Astrocyte (in vitro differentiated cells and primary cell): ENCODE results near the gene RETREG2.

Experiments used
- EZH2 ChIP-seq: IDR thresholded peaks from 2 replicates; pipeline ENCODE4 v1.6.1; 2012; ENCODE audit warnings: mild to moderate bottlenecking, low read length, inconsistent platforms; ENCODE audit not compliant: insufficient read depth
- TF ChIP-seq, protein P1 (sequence below): IDR thresholded peaks from 2 replicates; pipeline ENCODE4 v1.5.1; 2011; ENCODE audit warnings: low read depth, mild to moderate bottlenecking, inconsistent platforms, low read length, moderate library complexity; ENCODE audit not compliant: insufficient read depth

DNA sequence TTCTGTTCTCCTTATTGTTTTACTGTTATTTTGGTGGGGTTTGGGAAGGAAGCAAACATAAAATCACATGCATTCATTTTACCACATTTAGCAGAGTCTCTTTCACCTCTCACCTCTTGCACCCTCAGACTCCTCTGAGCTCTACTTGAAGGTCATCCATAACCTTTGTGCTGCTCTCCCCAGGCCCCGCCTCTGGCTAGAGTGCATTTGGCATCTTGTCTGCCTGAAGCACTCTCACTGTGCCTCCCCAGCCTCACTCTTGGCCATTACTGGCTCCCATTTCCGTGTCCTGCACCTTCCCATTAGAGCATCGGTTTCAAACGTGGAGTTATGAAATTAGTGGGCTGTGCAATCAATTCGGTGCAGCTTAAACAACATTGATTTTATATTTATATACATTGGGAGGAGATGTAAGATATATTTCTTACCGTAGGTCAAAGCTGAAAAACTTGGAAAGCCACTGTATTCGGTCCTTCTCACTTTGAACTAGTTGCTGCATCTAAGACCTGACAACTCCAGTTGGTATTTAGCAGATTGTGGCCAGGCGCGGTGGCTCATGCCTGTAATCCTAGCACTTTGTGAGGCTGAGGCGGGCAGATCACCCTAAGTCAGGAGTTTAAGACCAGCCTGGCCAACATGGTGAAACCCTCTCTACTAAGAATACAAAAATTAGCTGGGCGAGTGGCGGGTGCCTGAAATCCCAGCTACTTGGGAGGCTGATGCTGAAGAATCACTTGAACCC lies 21.6 kb downstream of the RETREG2 start:
- TF ChIP-seq, protein P1, sequence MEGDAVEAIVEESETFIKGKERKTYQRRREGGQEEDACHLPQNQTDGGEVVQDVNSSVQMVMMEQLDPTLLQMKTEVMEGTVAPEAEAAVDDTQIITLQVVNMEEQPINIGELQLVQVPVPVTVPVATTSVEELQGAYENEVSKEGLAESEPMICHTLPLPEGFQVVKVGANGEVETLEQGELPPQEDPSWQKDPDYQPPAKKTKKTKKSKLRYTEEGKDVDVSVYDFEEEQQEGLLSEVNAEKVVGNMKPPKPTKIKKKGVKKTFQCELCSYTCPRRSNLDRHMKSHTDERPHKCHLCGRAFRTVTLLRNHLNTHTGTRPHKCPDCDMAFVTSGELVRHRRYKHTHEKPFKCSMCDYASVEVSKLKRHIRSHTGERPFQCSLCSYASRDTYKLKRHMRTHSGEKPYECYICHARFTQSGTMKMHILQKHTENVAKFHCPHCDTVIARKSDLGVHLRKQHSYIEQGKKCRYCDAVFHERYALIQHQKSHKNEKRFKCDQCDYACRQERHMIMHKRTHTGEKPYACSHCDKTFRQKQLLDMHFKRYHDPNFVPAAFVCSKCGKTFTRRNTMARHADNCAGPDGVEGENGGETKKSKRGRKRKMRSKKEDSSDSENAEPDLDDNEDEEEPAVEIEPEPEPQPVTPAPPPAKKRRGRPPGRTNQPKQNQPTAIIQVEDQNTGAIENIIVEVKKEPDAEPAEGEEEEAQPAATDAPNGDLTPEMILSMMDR, result no peak
- no peak for TF ChIP-seq EZH2
